GM23338 (cell line): Measurements from ENCODE around the gene ZNF646.

Experiments
- CREB1 ChIP-seq: fragments of 250-450 bp; sonication (Bioruptor Pico); IDR thresholded peaks from 2 replicates; pipeline ENCODE4 v1.5.0; 2020; ENCODE audit warnings: low read depth, mild to moderate bottlenecking, moderate library complexity
- EZH2 ChIP-seq: fragments of 200-600 bp; sonication (generic); IDR thresholded peaks from one replicate; pipeline ENCODE4 v1.8.0; 2017; ENCODE audit warnings: antibody characterized with exemption, mild to moderate bottlenecking, low read depth; ENCODE audit not compliant: unreplicated experiment
- EZH2phosphoT487 ChIP-seq: fragments of 200-600 bp; sonication (generic); IDR thresholded peaks from one replicate; pipeline ENCODE4 v1.8.1; 2018; ENCODE audit warnings: antibody characterized with exemption; ENCODE audit not compliant: unreplicated experiment
- JUNB ChIP-seq: IDR thresholded peaks from one replicate; pipeline ENCODE4 v1.6.1; 2016; ENCODE audit warnings: antibody characterized with exemption; ENCODE audit not compliant: unreplicated experiment
- POLR2AphosphoS5 ChIP-seq: IDR thresholded peaks from 2 replicates; pipeline ENCODE4 v1.6.1; 2016; ENCODE audit warnings: antibody characterized with exemption, low read depth
- ZNF114 ChIP-seq: fragments of 250-450 bp; sonication (Bioruptor Pico); IDR thresholded peaks from 2 replicates; pipeline ENCODE4 v1.5.0; 2020; ENCODE audit warnings: mild to moderate bottlenecking, moderate library complexity
- ZNF462 ChIP-seq: fragments of 250-450 bp; sonication (Bioruptor Pico); IDR thresholded peaks from 2 replicates; pipeline ENCODE4 v1.5.0; 2020; ENCODE audit warnings: mild to moderate bottlenecking, moderate library complexity
- TF ChIP-seq, protein P1 (sequence below), 2 experiments: fragments of 200-600 bp in 1 of 2; sonication (generic) in 1 of 2; conservative IDR thresholded peaks; 2 replicates each; pipeline versions ENCODE4 v1.5.1 to v1.6.1; 2016 to 2017; ENCODE audit warnings: antibody characterized with exemption in 2 of 2, low read depth in 2 of 2, mild to moderate bottlenecking in 2 of 2, moderate library complexity in 1 of 2
- TF ChIP-seq, protein P2 (sequence below): IDR thresholded peaks from one replicate; pipeline ENCODE4 v1.6.1; 2018; ENCODE audit warnings: antibody characterized with exemption; ENCODE audit not compliant: unreplicated experiment

DNA sequence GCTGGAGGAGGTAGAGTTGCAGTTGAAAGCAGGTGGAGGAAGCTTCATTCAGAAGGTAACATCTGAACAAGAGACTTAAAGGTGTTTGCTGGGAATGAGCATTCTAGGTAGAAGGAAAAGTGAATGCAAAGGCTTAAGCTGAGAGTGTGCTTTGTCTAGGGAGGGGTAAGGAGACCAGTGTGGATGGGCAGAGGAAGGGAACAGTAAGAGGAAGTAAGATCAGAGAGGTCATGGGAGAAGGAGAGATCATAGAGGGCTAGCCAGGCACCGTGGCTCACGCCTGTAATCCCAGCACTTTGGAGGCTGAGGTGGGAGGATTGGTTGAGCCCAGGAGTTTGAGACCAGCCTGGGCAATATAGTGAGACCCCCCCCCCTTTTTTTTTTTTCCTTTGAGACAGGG lies 37.5 kb upstream of the ZNF646 start:
- TF ChIP-seq, protein P1, sequence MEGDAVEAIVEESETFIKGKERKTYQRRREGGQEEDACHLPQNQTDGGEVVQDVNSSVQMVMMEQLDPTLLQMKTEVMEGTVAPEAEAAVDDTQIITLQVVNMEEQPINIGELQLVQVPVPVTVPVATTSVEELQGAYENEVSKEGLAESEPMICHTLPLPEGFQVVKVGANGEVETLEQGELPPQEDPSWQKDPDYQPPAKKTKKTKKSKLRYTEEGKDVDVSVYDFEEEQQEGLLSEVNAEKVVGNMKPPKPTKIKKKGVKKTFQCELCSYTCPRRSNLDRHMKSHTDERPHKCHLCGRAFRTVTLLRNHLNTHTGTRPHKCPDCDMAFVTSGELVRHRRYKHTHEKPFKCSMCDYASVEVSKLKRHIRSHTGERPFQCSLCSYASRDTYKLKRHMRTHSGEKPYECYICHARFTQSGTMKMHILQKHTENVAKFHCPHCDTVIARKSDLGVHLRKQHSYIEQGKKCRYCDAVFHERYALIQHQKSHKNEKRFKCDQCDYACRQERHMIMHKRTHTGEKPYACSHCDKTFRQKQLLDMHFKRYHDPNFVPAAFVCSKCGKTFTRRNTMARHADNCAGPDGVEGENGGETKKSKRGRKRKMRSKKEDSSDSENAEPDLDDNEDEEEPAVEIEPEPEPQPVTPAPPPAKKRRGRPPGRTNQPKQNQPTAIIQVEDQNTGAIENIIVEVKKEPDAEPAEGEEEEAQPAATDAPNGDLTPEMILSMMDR (conservative IDR thresholded peaks at IDR 0.05; ENCODE audit: low read depth in 2 of 2), result no peak
- TF ChIP-seq POLR2AphosphoS5, result no peak
- no peak for TF ChIP-seq EZH2
- TF ChIP-seq CREB1 (CRISPR knock-in tag), result no peak
- TF ChIP-seq, protein P2, sequence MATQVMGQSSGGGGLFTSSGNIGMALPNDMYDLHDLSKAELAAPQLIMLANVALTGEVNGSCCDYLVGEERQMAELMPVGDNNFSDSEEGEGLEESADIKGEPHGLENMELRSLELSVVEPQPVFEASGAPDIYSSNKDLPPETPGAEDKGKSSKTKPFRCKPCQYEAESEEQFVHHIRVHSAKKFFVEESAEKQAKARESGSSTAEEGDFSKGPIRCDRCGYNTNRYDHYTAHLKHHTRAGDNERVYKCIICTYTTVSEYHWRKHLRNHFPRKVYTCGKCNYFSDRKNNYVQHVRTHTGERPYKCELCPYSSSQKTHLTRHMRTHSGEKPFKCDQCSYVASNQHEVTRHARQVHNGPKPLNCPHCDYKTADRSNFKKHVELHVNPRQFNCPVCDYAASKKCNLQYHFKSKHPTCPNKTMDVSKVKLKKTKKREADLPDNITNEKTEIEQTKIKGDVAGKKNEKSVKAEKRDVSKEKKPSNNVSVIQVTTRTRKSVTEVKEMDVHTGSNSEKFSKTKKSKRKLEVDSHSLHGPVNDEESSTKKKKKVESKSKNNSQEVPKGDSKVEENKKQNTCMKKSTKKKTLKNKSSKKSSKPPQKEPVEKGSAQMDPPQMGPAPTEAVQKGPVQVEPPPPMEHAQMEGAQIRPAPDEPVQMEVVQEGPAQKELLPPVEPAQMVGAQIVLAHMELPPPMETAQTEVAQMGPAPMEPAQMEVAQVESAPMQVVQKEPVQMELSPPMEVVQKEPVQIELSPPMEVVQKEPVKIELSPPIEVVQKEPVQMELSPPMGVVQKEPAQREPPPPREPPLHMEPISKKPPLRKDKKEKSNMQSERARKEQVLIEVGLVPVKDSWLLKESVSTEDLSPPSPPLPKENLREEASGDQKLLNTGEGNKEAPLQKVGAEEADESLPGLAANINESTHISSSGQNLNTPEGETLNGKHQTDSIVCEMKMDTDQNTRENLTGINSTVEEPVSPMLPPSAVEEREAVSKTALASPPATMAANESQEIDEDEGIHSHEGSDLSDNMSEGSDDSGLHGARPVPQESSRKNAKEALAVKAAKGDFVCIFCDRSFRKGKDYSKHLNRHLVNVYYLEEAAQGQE, result no peak
- TF ChIP-seq JUNB, result no peak
- no peak for TF ChIP-seq EZH2phosphoT487
- no peak for TF ChIP-seq ZNF462 (CRISPR knock-in tag)
- TF ChIP-seq ZNF114 (CRISPR knock-in tag), result no peak
